NOMO-1 treated with DMSO at 0.1 percent for 48 hours (cell line): ENCODE results near the gene DNAJB7.
"Not testable (repeated sequence)": the region's sequence is repeated elsewhere in the genome, so short reads cannot be mapped to it uniquely, and the experiment has no call there.

Experiments used
- DNase-seq: peaks from one replicate; lab custom pipeline; 2025; ENCODE audit not compliant: unreplicated experiment; lab: John Stamatoyannopoulos, UW

Gene DNAJB7

GRCh38 chr22:40845816-40846215 lies 16.1 kb downstream of the DNAJB7 start:
- not testable (repeated sequence) for DNase-seq

- DNase-seq = no peak
These were observed 17.0 kb downstream of the DNAJB7 start for GRCh38 chr22:40844951-40845350.

GRCh38 chr22:40838486-40838885 lies 23.4 kb downstream of the DNAJB7 start:
- DNase-seq = no peak

- no peak for DNase-seq
These were observed 27.3 kb downstream of the DNAJB7 start for GRCh38 chr22:40834619-40835018.

GRCh38 chr22:40829131-40829530 lies 32.8 kb downstream of the DNAJB7 start:
- DNase-seq = no peak

GRCh38 chr22:40826984-40827741 lies 34.8 kb downstream of the DNAJB7 start:
- DNase-seq = no peak

- not testable (repeated sequence) for DNase-seq
These were observed 35.6 kb downstream of the DNAJB7 start for GRCh38 chr22:40826292-40826691.

GRCh38 chr22:40823426-40823825 lies 38.5 kb downstream of the DNAJB7 start:
- DNase-seq = no peak

- peak; percentile 37 for DNase-seq
These were observed 42.2 kb downstream of the DNAJB7 start for GRCh38 chr22:40819599-40820140.

- peak; percentile 80 for DNase-seq
These were observed 42.9 kb downstream of the DNAJB7 start, which contains the start of gene SLC25A17 for GRCh38 chr22:40818747-40819598. Gene SLC25A17, minus strand, starts transcription at chr22:40819346. Its CDS starts 98 bp downstream, at chr22:40819248.

- peak; percentile 20 for DNase-seq
These were observed 43.6 kb downstream of the DNAJB7 start for GRCh38 chr22:40818192-40818746.

GRCh38 chr22:40817737-40818136 lies 44.2 kb downstream of the DNAJB7 start:
- DNase-seq = no peak

- no peak for DNase-seq
These were observed 48.0 kb downstream of the DNAJB7 start for GRCh38 chr22:40813912-40814315.
